Activated CD4-positive, alpha-beta memory T cell treated with anti-CD3 and anti-CD28 coated beads for 36 hours (primary cell): Measurements from ENCODE around the gene AURKB. TPM values are rescaled to one million over a fixed set of nuclear protein-coding genes. Genes with fewer than 3 reads are reported as not detected.

Experiments used
- CTCF ChIA-PET: fragments of 350-600 bp; sonication (Branson Sonifier 250); formaldehyde crosslinking; loops from one replicate; lab custom pipeline; 2021; ENCODE audit warnings: antibody characterized with exemption, inconsistent platforms; lab: Charles Lee
- POLR2A ChIA-PET: fragments of 350-600 bp; sonication (Branson Sonifier 250); formaldehyde crosslinking; loops from one replicate; lab custom pipeline; 2021; ENCODE audit warnings: antibody characterized with exemption; lab: Charles Lee
- DNase-seq: peaks from one replicate; pipeline ENCODE4 v3.0.0-alpha.2; 2020
- H3K27ac Mint-ChIP-seq: one replicate; pipeline ENCODE4 v1.8.0; 2021; ENCODE audit warnings: mixed read lengths
- H3K27me3 Mint-ChIP-seq: one replicate; pipeline ENCODE4 v1.8.0; 2021; ENCODE audit warnings: mixed read lengths
- H3K36me3 Mint-ChIP-seq: one replicate; pipeline ENCODE4 v1.8.0; 2021; ENCODE audit warnings: mixed read lengths
- H3K4me1 Mint-ChIP-seq: one replicate; pipeline ENCODE4 v1.8.0; 2021; ENCODE audit warnings: low read depth, mixed read lengths
- H3K4me3 Mint-ChIP-seq: one replicate; pipeline ENCODE4 v1.8.0; 2021; ENCODE audit warnings: mild to moderate bottlenecking, mixed read lengths
- H3K9me3 Mint-ChIP-seq: one replicate; pipeline ENCODE4 v1.8.0; 2021; ENCODE audit warnings: mixed read lengths
- intact Hi-C: fragments of 100-400 bp; cut with micrococcal nuclease; formaldehyde crosslinking; loops from one replicate; pipeline ENCODE4 v1.15.1; 2023
- total RNA-seq, 2 experiments: library from RNA; stranded (reverse); gene quantifications; one replicate each; pipeline ENCODE4 v1.2.3, GENCODE V29; 2021

Gene AURKB
- total RNA-seq, 2 experiments from 2014 or later, result 184 TPM

DNA sequence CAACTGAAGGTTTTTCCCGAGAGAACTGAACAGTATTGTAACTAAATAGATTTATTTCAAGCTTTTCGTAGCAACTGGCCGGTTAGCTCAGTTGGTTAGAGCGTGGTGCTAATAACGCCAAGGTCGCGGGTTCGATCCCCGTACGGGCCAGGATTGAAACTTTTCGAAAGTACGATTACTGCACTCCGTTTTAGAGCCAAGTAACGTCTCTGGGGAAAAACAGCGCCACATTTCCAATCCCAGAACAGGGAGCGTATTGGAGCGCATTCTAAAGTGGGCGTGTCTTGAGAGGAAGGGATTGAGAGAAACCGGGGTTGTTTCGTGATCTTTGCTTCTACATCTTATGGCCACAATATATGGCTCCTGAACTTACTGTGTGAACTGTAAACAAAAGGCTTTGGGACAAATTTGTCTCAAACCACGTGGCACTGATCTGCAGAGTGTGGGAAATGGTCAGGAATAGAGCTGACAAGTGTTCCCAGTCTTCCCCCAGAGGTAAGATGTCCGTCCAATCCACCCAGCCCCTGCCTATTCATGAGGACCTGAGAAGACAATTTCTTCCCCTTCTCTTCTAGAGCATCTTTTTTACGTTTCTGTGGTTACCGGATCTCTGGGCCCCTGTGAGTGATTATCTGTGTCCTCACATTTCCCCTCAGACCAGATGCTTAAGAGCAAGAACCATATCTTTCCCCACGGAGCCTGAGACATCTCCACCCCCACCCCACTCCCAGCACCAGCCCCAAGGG, 22.7 kb downstream of the AURKB start:
- DNase-seq, result peak; percentile 94
- ChIA-PET POLR2A (interaction anchor here (0.8 to 7.3 kb wide), 14 partner anchors 13 to 114 kb away, joined by 3 to 96 read pairs (median 4); partner anchors contain the start of genes CTC1, RANGRF and SLC25A35), CTCF (interaction anchor here (0.6 to 6.0 kb wide), 8 partner anchors 23 to 109 kb away, joined by 3 to 48 read pairs (median 4); partner anchors contain the start of genes ALOXE3, CTC1 and SLC25A35)
- no peaks in the 10 kb centered on the region for H3K36me3 Mint-ChIP-seq
- H3K4me1 Mint-ChIP-seq, result peaks cover 13% of the 10 kb centered on the region
- no peak overlapping the region for H3K27ac Mint-ChIP-seq
- H3K27me3 Mint-ChIP-seq, result no peaks in the 10 kb centered on the region
- intact Hi-C loops, result loop anchor here (1.0 to 10.0 kb wide), 11 partner anchors 13 to 353 kb away; partner anchors contain the start of genes AURKB, KDM6B, RANGRF and SLC25A35
- H3K4me3 Mint-ChIP-seq, result no peak overlapping the region
- no peaks in the 10 kb centered on the region for H3K9me3 Mint-ChIP-seq

DNA sequence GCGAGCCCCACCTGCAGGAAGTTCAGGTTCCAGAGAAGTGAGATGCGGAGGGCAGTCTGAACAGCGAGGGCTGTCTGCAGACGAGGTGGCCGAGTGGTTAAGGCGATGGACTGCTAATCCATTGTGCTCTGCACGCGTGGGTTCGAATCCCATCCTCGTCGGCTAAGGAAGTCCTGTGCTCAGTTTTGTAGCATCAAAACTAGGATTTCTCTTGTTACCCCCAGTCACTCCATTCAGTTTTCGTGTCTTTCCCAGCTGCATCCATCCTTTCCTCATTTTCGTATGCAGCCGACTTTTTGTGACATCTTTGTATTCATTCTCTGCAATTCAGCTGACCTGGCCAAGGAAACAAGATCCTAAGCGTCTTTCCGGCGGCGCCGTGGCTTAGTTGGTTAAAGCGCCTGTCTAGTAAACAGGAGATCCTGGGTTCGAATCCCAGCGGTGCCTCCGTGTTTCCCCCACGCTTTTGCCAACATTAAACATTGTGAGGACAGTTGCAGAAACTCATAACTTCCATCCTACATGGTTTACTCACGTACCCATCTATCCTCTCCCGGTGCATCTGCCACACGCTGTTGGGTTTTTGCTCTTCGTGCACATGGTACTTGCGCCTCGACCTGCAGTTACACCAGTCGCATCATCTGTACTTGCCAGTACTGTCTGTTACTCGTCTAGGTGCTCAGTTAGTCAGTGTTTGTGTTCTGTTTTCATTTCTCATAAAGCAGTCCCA, 23.4 kb downstream of the AURKB start:
- intact Hi-C loops, result loop anchor here (1.0 to 10.0 kb wide), 12 partner anchors 14 to 352 kb away; partner anchors contain the start of genes AURKB, KDM6B, RANGRF and SLC25A35
- peak; percentile 98 for DNase-seq
- Mint-ChIP-seq H3K36me3 (no peaks in the 10 kb centered on the region), H3K27me3 (no peaks in the 10 kb centered on the region), H3K9me3 (no peaks in the 10 kb centered on the region), H3K4me3 (no peak overlapping the region), H3K27ac (no peak overlapping the region), H3K4me1 (peaks cover 13% of the 10 kb centered on the region)
- POLR2A ChIA-PET, result interaction anchor here (1.0 to 7.3 kb wide), 11 partner anchors 13 to 113 kb away, joined by 3 to 96 read pairs (median 6); partner anchors contain the start of genes CTC1 and SLC25A35
- CTCF ChIA-PET, result interaction anchor here (0.6 to 6.0 kb wide), 8 partner anchors 11 to 109 kb away, joined by 3 to 48 read pairs (median 5); partner anchors contain the start of genes ALOXE3, CTC1 and TMEM107

DNA sequence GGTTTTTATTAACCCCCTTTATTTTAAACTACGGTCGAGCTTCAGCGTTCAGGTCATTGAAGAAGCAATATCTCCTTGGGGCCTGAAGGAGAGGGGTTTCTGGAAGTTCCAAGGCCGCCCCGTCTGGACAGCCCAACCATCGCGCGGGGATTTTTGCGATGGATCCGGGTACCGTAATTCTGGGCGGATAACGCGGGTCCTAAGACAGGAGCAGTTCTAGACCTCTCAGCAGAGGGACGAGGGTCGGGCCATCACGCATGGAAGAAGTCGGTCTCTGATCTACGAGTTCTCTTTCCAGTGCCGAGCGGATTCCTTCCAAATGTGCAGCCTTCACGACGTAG, 24.0 kb downstream of the AURKB start:
- CTCF ChIA-PET, result interaction anchor here (1.3 to 6.0 kb wide), 4 partner anchors 10 to 67 kb away, joined by 5 to 48 read pairs (median 21); partner anchors contain the start of genes ALOXE3 and TMEM107
- Mint-ChIP-seq H3K4me1 (peaks cover 13% of the 10 kb centered on the region), H3K36me3 (no peaks in the 10 kb centered on the region), H3K9me3 (no peaks in the 10 kb centered on the region), H3K27me3 (no peaks in the 10 kb centered on the region), H3K4me3 (no peak overlapping the region), H3K27ac (no peak overlapping the region)
- DNase-seq, result no peak
- POLR2A ChIA-PET, result interaction anchor here (0.8 to 7.3 kb wide), 10 partner anchors 10 to 107 kb away, joined by 3 to 96 read pairs (median 6); partner anchors contain the start of genes CTC1 and TMEM107
- intact Hi-C loops, result loop anchor here (1.0 to 10.0 kb wide), 4 partner anchors 14 to 352 kb away; partner anchors contain the start of genes KDM6B and RANGRF

DNA sequence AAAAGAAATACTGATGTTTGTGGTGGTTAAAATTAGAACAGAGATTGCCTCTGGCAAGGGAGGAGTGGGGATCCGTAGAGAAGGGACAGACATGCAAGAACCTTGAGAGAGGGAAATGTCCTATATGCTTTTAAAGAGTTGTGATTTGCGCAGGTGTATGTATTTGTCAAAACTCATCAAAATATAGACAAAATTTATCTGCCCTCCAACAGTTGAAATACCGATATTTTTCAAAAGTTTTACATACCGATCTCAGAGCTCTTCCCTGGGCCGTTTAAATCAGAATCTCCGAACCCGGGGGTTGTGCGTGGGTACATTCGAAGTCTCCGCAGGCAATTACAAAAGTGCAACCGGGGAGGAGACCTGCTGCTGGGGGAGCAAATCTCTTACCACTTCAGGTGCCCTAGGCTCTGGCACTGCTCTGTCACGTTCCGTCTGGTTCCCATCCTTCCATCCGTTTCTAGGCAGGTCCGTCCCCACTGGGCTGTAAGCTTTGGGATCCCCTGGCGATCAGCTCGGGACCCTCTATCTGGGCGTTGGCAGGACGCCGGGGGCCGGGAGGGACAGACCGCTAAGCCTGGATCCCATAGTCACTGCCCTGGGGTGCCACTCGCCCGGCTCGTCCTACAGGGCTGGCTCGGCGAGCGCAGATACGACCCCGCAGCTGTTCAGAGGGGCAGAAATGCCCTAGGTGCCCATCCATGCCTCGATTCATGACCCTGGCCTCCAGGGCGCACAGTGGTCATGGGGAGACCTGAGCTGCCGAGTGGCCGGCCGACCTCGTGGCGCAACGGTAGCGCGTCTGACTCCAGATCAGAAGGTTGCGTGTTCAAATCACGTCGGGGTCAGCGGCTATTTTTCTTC, 24.6 kb downstream of the AURKB start:
- DNase-seq, result peak; percentile 95
- peaks cover 10% of the 10 kb centered on the region for H3K4me1 Mint-ChIP-seq
- intact Hi-C loops, result loop anchor here (1.0 to 10.0 kb wide), 4 partner anchors 15 to 351 kb away; partner anchors contain the start of genes KDM6B and RANGRF
- no peak overlapping the region for H3K4me3 Mint-ChIP-seq
- POLR2A ChIA-PET, result interaction anchor here (0.7 to 7.3 kb wide), 9 partner anchors 9 to 107 kb away, joined by 3 to 96 read pairs (median 4); partner anchors contain the start of gene TMEM107
- CTCF ChIA-PET, result interaction anchor here (1.3 to 6.0 kb wide), 5 partner anchors 9 to 115 kb away, joined by 5 to 48 read pairs (median 6); partner anchors contain the start of genes ALOXE3 and TMEM107
- no peaks in the 10 kb centered on the region for H3K9me3 Mint-ChIP-seq
- no peaks in the 10 kb centered on the region for H3K36me3 Mint-ChIP-seq
- H3K27ac Mint-ChIP-seq, result no peak overlapping the region
- no peaks in the 10 kb centered on the region for H3K27me3 Mint-ChIP-seq

DNA sequence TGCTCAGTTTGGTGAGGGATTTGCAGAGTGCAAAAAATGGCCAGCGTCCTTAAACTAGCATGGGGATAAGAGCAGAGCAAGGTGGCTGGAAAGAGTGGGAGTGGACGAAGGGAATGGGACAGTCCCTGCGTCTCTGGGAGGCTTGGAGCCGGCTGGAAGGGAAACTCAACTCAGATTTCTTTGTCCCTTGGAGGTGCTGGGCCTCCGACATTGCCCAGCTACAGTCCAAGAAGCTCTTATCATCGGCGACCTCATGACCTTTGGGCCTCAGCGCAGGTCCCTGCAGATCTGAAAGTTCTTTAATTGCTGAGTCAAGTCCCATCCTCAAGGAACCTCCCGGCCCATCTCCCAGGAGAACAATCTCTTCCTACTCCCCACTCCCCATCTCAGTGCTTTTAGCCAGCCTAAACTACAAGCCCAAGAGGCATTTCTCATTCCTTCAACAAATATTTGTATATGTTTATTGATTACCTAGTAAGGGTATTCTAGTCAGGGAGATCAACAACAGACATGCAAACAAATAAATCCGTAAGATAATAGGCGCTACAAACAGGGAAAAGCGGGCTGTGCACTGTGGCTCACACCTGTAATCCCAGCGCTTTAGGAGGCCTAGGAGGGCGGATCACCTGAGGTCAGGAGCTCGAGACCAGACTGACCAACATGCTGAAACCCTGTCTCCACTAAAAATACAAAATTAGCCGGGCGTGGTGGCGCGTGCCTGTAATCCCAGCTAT, 33.2 kb downstream of the AURKB start:
- POLR2A ChIA-PET, result interaction anchor here (1.0 to 1.2 kb wide), 3 partner anchors 9 to 72 kb away, joined by 3 to 4 read pairs (median 3); partner anchors contain the start of gene PFAS
- Mint-ChIP-seq H3K4me1 (peaks cover 40% of the 10 kb centered on the region), H3K27ac (peak overlapping the region; percentile 79)

DNA sequence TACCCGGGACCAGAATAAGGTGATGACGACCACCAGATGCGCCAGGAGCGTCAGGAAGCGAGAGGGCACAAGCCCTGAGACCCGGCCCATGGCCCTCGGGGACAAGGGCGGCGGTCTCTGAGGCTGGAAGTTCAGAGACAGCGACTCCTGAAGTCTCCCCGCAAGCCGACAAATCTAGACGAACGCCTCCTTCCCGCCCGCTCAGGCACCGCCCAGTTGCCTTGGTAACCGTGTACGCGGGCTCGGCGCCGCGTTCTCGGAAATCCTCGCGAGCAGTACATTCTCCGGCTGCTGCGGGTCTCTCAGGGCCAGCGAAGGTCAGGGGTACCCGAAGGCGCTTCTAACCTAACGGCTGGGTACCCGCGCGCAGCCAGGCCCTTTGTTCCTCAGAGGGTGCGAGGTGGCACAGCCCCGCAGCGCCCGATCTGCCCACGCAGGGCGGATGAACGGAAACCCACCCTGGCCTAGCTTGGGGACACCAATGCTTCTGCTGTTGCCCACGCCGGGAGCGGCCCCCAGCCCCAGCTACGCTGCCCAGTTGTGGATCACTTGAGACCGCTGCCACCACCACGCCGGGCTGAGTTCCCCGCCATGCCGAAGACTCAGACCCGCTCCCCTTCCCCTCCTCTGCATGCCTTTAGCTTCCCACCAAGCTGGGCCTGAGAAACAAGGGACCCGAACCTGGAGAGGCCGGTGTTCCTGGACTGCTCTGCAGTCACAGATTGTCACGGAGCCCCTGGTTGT, 34.0 kb downstream of the AURKB start, which contains the start of gene TMEM107:
Gene TMEM107 (minus strand): TSS at position 184 of the 744 bp plus-strand sequence. CDS start 94 bp downstream, at position 90.
- DNase-seq, result peak; percentile 93
- POLR2A ChIA-PET, result interaction anchor here (1.0 to 1.2 kb wide), 6 partner anchors 10 to 73 kb away, joined by 3 to 5 read pairs (median 3); partner anchors contain the start of gene PFAS
- Mint-ChIP-seq H3K4me3 (peak within 1 kb of the TSS; percentile 89), H3K27ac (peak within 1 kb of the TSS; percentile 79), H3K27me3 (peaks cover 4% of the 10 kb centered on the region), H3K9me3 (no peaks in the 10 kb centered on the region), H3K4me1 (peaks cover 40% of the 10 kb centered on the region), H3K36me3 (peaks cover 8% of the 10 kb centered on the region)
- CTCF ChIA-PET, result interaction anchor here (1.4 to 1.8 kb wide), 4 partner anchors 10 to 125 kb away, joined by 3 to 6 read pairs (median 5); no protein-coding TSS in a partner anchor
- intact Hi-C loops, result no loop called here

More for the DNA sequence above, 33.2 kb downstream of the AURKB start:
- intact Hi-C loops, result no loop called here
- H3K4me3 Mint-ChIP-seq, result peak overlapping the region; percentile 89
- no peaks in the 10 kb centered on the region for H3K9me3 Mint-ChIP-seq
- peaks cover 8% of the 10 kb centered on the region for H3K36me3 Mint-ChIP-seq
- CTCF ChIA-PET, result interaction anchor here (1.4 to 1.8 kb wide), 4 partner anchors 9 to 124 kb away, joined by 3 to 6 read pairs (median 5); no protein-coding TSS in a partner anchor
- no peak for DNase-seq
- H3K27me3 Mint-ChIP-seq, result peaks cover 4% of the 10 kb centered on the region

DNA sequence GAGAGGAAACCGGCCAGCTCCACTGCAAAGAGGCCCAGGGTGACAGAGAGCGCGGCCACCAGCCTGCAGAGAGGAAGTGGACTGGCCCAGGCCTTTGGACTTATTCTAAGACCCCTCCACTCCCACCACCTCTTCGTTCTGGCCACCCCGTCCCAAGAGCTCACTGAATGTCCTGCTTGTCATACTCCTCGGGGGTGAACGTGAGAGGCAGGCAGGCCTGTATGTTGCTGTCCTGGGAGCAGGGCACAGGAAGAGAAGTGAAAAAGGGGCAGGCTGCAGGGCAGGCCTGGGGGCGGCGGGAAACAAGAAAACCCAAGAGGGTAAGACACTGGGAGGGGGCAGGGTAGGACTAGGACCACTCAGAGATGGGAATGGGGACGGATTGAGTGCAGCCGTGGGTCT, 34.6 kb downstream of the AURKB start:
- peak overlapping the region; percentile 89 for H3K4me3 Mint-ChIP-seq
- H3K36me3 Mint-ChIP-seq, result peaks cover 8% of the 10 kb centered on the region
- peak overlapping the region; percentile 79 for H3K27ac Mint-ChIP-seq
- H3K4me1 Mint-ChIP-seq, result peaks cover 40% of the 10 kb centered on the region
- H3K9me3 Mint-ChIP-seq, result no peaks in the 10 kb centered on the region
- intact Hi-C loops, result no loop called here
- no peak for DNase-seq
- peaks cover 4% of the 10 kb centered on the region for H3K27me3 Mint-ChIP-seq
- ChIA-PET CTCF (interaction anchor here (1.4 to 1.8 kb wide), 2 partner anchors 10 to 56 kb away, joined by 6 read pairs; no protein-coding TSS in a partner anchor), POLR2A (interaction anchor here (0.6 to 1.2 kb wide), 7 partner anchors 10 to 73 kb away, joined by 3 to 5 read pairs (median 3); partner anchors contain the start of genes AURKB and PFAS)

DNA sequence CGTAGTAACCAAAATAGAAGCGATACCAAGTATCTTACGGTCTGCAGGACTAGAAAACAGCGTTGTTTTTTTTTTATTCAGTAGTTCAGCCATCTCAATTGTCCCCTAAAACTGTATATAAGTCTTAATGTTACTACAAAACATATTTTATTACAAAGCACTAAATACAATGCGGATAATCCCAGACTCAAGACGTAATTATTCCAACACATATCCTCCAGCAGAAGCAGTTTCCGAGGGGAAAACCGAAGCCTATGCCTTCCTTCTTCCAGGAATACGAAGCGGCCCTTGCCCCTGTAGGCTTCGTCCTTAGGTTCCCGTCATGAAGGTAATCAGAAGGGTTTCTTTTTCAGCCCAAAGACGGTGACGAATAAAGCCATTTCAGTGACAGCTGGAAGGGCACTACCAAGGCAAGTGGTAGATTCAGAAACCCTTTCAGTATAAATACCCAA, 36.5 kb downstream of the AURKB start:
- CTCF ChIA-PET, result interaction anchor here (1.0 to 1.3 kb wide), 7 partner anchors 8 to 487 kb away, joined by 3 to 10 read pairs (median 7); partner anchors contain the start of genes BORCS6, TP53 and VAMP2
- Mint-ChIP-seq H3K4me3 (peak overlapping the region; percentile 77), H3K9me3 (no peaks in the 10 kb centered on the region), H3K27me3 (peaks cover 4% of the 10 kb centered on the region), H3K27ac (peak overlapping the region; percentile 98), H3K36me3 (peaks cover 8% of the 10 kb centered on the region), H3K4me1 (peaks cover 40% of the 10 kb centered on the region)
- intact Hi-C loops, result loop anchor here (1.0 to 5.0 kb wide), 7 partner anchors 10 to 73 kb away; no protein-coding TSS in a partner anchor
- no peak for DNase-seq
- POLR2A ChIA-PET, result interaction anchor here (0.7 to 3.5 kb wide), 29 partner anchors 9 to 488 kb away, joined by 3 to 146 read pairs (median 9); partner anchors contain the start of genes AURKB, BORCS6, CTC1 and HES7
